Fibroblast of villous mesenchyme (primary cell): ENCODE measurements around the gene FBXL15. TPM values are rescaled to one million over a fixed set of nuclear protein-coding genes. Genes with fewer than 3 reads are reported as not detected.
A peak's percentile ranks its signal among the peaks of the same experiment; 100 is the strongest.
"Not testable (repeated sequence)": the region's sequence is repeated elsewhere in the genome, so short reads cannot be mapped to it uniquely, and the experiment has no call there.

Source experiments
- DNase-seq: peaks from one replicate; pipeline ENCODE4 v3.0.0-alpha.2; 2010; ENCODE audit warnings: low read depth
- H3K4me3 ChIP-seq: 2 replicates; pipeline ENCODE4 v1.5.1; 2011; ENCODE audit warnings: low read depth, mild to moderate bottlenecking, low read length
- CTCF ChIP-seq: IDR thresholded peaks from 2 replicates; pipeline ENCODE4 v1.5.1; 2012; ENCODE audit warnings: low read depth, mild to moderate bottlenecking, low read length; ENCODE audit not compliant: insufficient read depth
- total RNA-seq: library from RNA; depleted of rRNA; stranded (reverse); fragments of >200 nt; gene quantifications from 2 replicates; pipeline ENCODE4 v1.2.3, GENCODE V29; 2012

FBXL15 gene
- total RNA-seq, 1 donor, result 4.3 TPM

- no peak for DNase-seq
- peak overlapping the region; percentile 73 for H3K4me3 ChIP-seq
- TF ChIP-seq CTCF, result no peak
These were observed 29.4 kb downstream of the FBXL15 start for GRCh38 chr10:102450124-102450373.

GRCh38 chr10:102450374-102451104 lies 29.9 kb downstream of the FBXL15 start:
- no peak for TF ChIP-seq CTCF
- peak; percentile 61 for DNase-seq
- H3K4me3 ChIP-seq, result peak overlapping the region; percentile 73

DNA sequence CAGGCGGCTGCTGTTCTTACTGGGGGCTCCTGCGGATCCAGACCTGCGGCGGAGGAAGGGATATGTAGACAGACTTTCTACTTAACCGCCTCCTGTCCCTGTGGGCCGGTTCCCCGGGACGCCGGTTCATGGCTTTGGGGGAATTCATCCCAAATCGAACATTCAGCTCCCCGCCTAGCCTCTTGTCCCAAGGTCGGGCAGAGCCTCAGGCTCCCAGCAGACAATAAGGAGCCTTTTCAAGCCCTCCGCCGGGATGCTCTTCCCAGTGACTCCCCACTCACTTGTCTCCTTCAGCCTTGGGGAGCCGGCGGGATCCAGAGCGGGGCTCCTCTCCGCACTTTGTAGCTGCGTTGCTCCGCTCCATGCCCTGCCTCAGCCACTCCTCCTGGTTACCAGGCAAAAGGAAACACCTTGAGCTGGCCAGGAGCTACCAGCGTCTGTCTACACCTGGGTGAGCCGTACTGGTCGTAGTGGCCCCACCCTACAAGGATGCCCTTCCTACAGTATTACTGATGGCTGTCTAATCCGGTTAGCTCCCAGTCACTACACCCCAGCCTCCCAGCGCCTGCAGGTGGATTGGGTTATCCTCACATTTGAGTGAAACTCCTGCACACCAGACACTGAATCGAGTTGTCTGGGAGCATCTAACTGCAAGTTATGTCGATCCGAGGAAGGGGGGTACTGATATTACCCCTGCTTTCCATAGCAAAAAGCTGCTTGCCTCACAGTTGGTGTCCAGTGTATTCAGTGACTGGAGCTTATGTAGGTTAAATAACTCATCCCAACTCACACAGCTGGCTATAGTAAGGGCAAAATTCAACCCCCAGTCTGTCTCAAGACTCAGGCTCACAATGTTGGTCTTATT lies 30.7 kb downstream of the FBXL15 start, which contains the start of gene C10orf95:
C10orf95 (minus strand) TSS at position 439 of the 865 bp plus-strand sequence. CDS start 450 bp downstream, outside the sequence.
- no peak for DNase-seq
- no peak for TF ChIP-seq CTCF

GRCh38 chr10:102452672-102453340 lies 32.2 kb downstream of the FBXL15 start:
- no peak overlapping the region for H3K4me3 ChIP-seq
- no peak for TF ChIP-seq CTCF
- DNase-seq, result peak; percentile 63

More for the DNA sequence above, 30.7 kb downstream of the FBXL15 start, which contains the start of gene C10orf95:
- peak within 1 kb of the TSS; percentile 73 for H3K4me3 ChIP-seq

DNA sequence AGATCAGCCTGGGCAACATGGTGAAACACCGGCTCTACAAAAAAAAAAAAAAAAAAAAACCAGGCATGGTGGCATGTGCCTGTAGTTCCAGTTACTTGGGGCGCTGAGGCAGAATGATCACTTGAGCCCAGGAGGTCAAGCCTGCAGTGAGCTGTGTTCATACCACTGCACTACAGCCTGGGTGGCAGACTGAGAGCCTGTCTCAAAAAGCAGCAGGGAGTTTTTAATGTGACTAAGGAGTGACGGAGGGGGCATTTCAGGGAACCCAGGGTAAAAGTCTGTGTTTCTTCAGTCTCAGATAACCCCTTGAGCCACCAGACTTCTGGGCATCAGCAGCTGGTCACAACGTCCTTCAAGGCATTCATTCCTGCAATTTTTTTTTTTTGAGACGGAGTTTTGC lies 32.9 kb downstream of the FBXL15 start:
- no peak for TF ChIP-seq CTCF
- H3K4me3 ChIP-seq, result no peak overlapping the region
- peak; percentile 59 for DNase-seq

DNA sequence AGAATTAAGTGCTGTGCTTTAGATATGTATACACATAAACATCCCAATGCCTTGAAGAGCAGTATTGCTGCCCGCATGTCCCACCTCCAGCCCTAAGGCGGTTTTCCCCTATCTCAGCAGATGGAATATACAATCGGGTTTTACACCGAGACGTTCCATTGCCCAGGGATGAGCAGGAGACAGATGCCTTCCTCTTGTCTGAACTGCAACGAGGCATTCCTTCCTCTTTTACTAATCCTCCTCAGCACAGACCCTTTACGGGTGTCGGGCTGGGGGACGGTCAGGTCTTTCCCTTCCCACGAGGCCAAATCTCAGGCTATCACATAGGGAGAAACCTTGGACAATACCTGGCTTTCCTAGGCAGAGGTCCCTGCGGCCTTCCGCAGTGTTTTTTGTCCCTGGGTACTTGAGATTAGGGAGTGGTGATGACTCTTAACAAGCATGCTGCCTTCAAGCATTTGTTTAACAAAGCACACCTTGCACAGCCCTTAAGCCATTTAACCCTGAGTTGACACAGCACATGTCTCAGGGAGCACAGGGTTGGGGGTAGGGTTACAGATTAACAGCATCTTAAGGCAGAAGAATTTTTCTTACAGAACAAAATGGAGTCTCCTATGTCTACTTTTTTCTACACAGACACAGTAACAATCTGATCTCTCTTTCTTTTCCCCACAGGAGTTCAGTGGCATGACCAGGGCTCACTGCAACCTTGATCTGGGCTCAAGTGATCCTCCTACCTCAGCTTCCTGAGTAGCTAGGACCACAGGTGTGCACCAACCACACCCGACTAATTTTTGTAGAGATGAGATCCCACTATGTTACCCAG lies 34.2 kb downstream of the FBXL15 start:
- DNase-seq, H3K4me3 ChIP-seq: not testable (repeated sequence)
